GM12878 (cell line): ENCODE measurements around the gene MRPS18A. TPM values are rescaled to one million over a fixed set of nuclear protein-coding genes. Genes with fewer than 3 reads are reported as not detected.

Source experiments
- ATAC-seq: fragments of 200-7000 bp; cut with Tn5 transposase; 3 replicates; pipeline ENCODE4 v1.9.1; 2020; ENCODE audit warnings: mild to moderate bottlenecking, moderate library complexity
- BruUV-seq: library from RNA; stranded (reverse); fragments of 400-500 nt; replicated peaks from 2 replicates; lab custom pipeline; 2021; lab: Mats Ljungman, UMichigan
- CTCF ChIA-PET: fragments of 300-600 bp; sonication (Branson Sonifier 250); formaldehyde crosslinking; extraction: SDS; loops from one replicate; lab custom pipeline; 2021; ENCODE audit warnings: inconsistent platforms; lab: Yijun Ruan, JAX
- POLR2A ChIA-PET: fragments of 350-600 bp; formaldehyde crosslinking; extraction: SDS; loops from one replicate; lab custom pipeline; 2021; ENCODE audit warnings: inconsistent platforms; lab: Charles Lee
- RAD21 ChIA-PET: fragments of 300-600 bp; sonication (Branson Sonifier 250); formaldehyde crosslinking; loops from one replicate; lab custom pipeline; 2023; ENCODE audit warnings: antibody characterized with exemption; ENCODE audit not compliant: unreplicated experiment; lab: Charles Lee
- SMC1A ChIA-PET: fragments of 300-600 bp; sonication (Branson Sonifier 250); formaldehyde crosslinking; loops from one replicate; lab custom pipeline; 2023; ENCODE audit not compliant: unreplicated experiment, uncharacterized antibody; lab: Charles Lee
- DNase-seq: peaks from one replicate; pipeline ENCODE4 v3.0.0-alpha.2; 2011; ENCODE audit warnings: low read depth, low spot score
- FAIRE-seq: peaks from 3 replicates; lab custom pipeline; 2011; peaks lifted over from hg19 to GRCh38; lab: Jason Lieb, UNC
- H2AFZ ChIP-seq: 2 replicates; pipeline ENCODE4 v1.6.0; 2011; ENCODE audit warnings: low read depth, low read length, control low read depth; ENCODE audit not compliant: control insufficient read depth
- H3K27ac ChIP-seq: 2 replicates; pipeline ENCODE4 v1.5.1; 2011; ENCODE audit warnings: control low read depth; ENCODE audit not compliant: control insufficient read depth, insufficient read depth
- H3K27me3 ChIP-seq, 2 experiments: replicated peaks in 1 of 2; 2 replicates each; pipeline versions ENCODE4 v1.6.0 to v1.6.1; 2011; ENCODE audit warnings: low read length in 1 of 2; ENCODE audit not compliant: control insufficient read depth in 2 of 2, insufficient read depth in 2 of 2
- H3K36me3 ChIP-seq, 2 experiments: 2 replicates each; pipeline ENCODE4 v1.5.1; 2011; ENCODE audit warnings: low read length in 1 of 2; ENCODE audit not compliant: control insufficient read depth in 2 of 2, insufficient read depth in 2 of 2
- H3K4me1 ChIP-seq: 2 replicates; pipeline ENCODE4 v1.6.1; 2011; ENCODE audit warnings: mild to moderate bottlenecking, low read length, moderate library complexity, mixed read lengths; ENCODE audit not compliant: control insufficient read depth, insufficient read depth
- H3K4me2 ChIP-seq: 2 replicates; pipeline ENCODE4 v1.6.0; 2011; ENCODE audit warnings: control low read depth; ENCODE audit not compliant: control insufficient read depth, insufficient read depth
- H3K4me3 ChIP-seq: fragments of 200-600 bp; sonication (generic); 2 replicates; pipeline ENCODE4 v1.5.1; 2016
- H3K79me2 ChIP-seq: 2 replicates; pipeline ENCODE4 v1.6.0; 2011; ENCODE audit warnings: low read length; ENCODE audit not compliant: control insufficient read depth, insufficient read depth
- H3K9ac ChIP-seq: 2 replicates; pipeline ENCODE4 v1.8.0; 2011; ENCODE audit warnings: low read length, control low read depth, mixed read lengths; ENCODE audit not compliant: control insufficient read depth, insufficient read depth
- H3K9me3 ChIP-seq: replicated peaks from 3 replicates; pipeline ENCODE4 v1.5.1; 2011; ENCODE audit warnings: mild to moderate bottlenecking, low read length; ENCODE audit not compliant: control insufficient read depth, insufficient read depth
- H4K20me1 ChIP-seq: 2 replicates; pipeline ENCODE4 v1.6.0; 2011; ENCODE audit not compliant: control insufficient read depth, insufficient read depth
- NFIC ChIP-seq: IDR thresholded peaks from 2 replicates; pipeline ENCODE4 v1.6.1; 2012; ENCODE audit warnings: low read depth, mild to moderate bottlenecking, inconsistent platforms, low read length, moderate library complexity
- NFXL1 ChIP-seq: fragments of 450-650 bp; IDR thresholded peaks from 2 replicates; pipeline ENCODE4 v1.6.1; 2017; ENCODE audit warnings: antibody characterized with exemption, mild to moderate bottlenecking, borderline replicate concordance
- NR2F1 ChIP-seq: fragments of 450-650 bp; conservative IDR thresholded peaks from 2 replicates; pipeline ENCODE4 v1.6.1; 2017; ENCODE audit warnings: mild to moderate bottlenecking
- POLR2AphosphoS5 ChIP-seq: IDR thresholded peaks from 2 replicates; pipeline ENCODE4 v1.6.1; 2011; ENCODE audit warnings: mild to moderate bottlenecking, low read length, inconsistent platforms
- SMC3 ChIP-seq: IDR thresholded peaks from 2 replicates; pipeline ENCODE4 v1.6.1; 2011; ENCODE audit warnings: low read length, improper control_type of control experiment, borderline replicate concordance
- WRNIP1 ChIP-seq: IDR thresholded peaks from 2 replicates; pipeline ENCODE4 v1.6.1; 2011; ENCODE audit warnings: low read depth, low read length, improper control_type of control experiment, borderline replicate concordance
- ZNF217 ChIP-seq: fragments of 450-650 bp; IDR thresholded peaks from 2 replicates; pipeline ENCODE4 v1.6.1; 2017; ENCODE audit warnings: antibody characterized with exemption, mild to moderate bottlenecking
- WGBS: methylation state at CpG from one replicate; pipeline ENCODE4 v1.1.6; 2016; ENCODE audit warnings: low lambda C conversion rate; ENCODE audit not compliant: insufficient replicate concordance, insufficient coverage; ENCODE audit errors: missing lambda C conversion rate; 5-methylcytosine and 5-hydroxymethylcytosine counted together
- in situ Hi-C: fragments of 300-500 bp; cut with MboI; formaldehyde crosslinking; loops from 9 replicates; pipeline ENCODE4 v1.14.3; 2018; ENCODE audit warnings: mixed read lengths
- intact Hi-C: fragments of 100-400 bp; cut with micrococcal nuclease; formaldehyde crosslinking; loops from one replicate; pipeline ENCODE4 v1.14.2; 2022; ENCODE audit not compliant: unreplicated experiment
- polyA plus RNA-seq, 11 experiments: library from polyadenylated mRNA; depleted of rRNA in 4 of 11; unstranded in 6 of 11; stranded (reverse) in 5 of 11; fragments of >200 nt; fragmentation: Nextera tagmentation in 4 of 11; fragmentation: Illumina TruSeq in 1 of 11; extraction: Ambion mirVana in 4 of 11; extraction: Trizol in 1 of 11; gene quantifications; 1 replicate in 1 of 11; 2 replicates in 10 of 11; pipeline versions ENCODE4 v1.2.1 to v1.2.3, GENCODE V29; 2011 to 2016; ENCODE audit warnings: inconsistent platforms in 2 of 11, missing spikeins in 2 of 11, low read depth in 1 of 11
- total RNA-seq, 4 experiments: library from RNA; depleted of rRNA in 3 of 4; stranded (reverse); fragments of >200 nt in 3 of 4; fragmentation: Illumina TruSeq in 1 of 4; extraction: Trizol in 1 of 4; gene quantifications; 2 replicates each; pipeline versions ENCODE4 v1.2.1 to v1.2.3, GENCODE V29; 2013 to 2021
- TF ChIP-seq, protein P1 (sequence below): fragments of 450-650 bp; IDR thresholded peaks from 2 replicates; pipeline ENCODE4 v1.6.1; 2016; ENCODE audit warnings: mild to moderate bottlenecking
- TF ChIP-seq, protein P2 (sequence below): fragments of 450-650 bp; formaldehyde crosslinking; IDR thresholded peaks from 2 replicates; pipeline ENCODE4 v1.4.0; 2022; ENCODE audit warnings: mild to moderate bottlenecking, moderate library complexity
- TF ChIP-seq, protein P3 (sequence below): fragments of 450-650 bp; IDR thresholded peaks from 2 replicates; pipeline ENCODE4 v1.6.1; 2016; ENCODE audit warnings: mild to moderate bottlenecking

Gene MRPS18A
- total and polyA plus RNA-seq, 10 of the 15 experiments (the other 5 are each of a cell fraction or from before 2014, with no cell fraction given), result 66.3 to 158 (median 98.7) TPM

DNA sequence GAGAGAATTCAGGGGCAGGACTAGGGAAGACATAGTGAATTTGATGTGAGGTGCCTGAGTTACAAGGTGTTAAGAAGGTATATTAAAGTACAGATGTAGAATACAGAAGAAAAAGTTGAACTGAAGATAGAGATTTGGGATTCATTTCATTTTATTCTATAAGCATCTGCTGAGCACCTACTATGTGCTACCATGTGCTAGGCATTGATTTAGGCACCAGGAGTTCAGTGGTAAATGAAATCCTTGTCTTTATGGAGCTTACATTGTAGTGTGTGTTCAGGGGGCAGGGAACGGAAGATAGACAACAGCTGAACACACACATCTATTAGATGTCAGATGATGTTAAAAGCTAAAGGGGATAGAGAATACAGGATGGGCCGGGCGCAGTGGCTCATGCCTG is 40.0 kb downstream of the MRPS18A start:
- ChIA-PET CTCF (interaction anchor here (2.2 kb wide), 1 partner anchor 19 kb away, joined by 9 read pairs; no protein-coding TSS in a partner anchor), RAD21 (no interaction called here), SMC1A (interaction anchor here (0.7 kb wide), 1 partner anchor 11 kb away, joined by 3 read pairs; no protein-coding TSS in a partner anchor), POLR2A (interaction anchor here (1.1 to 1.4 kb wide), 3 partner anchors 10 to 41 kb away, joined by 3 to 4 read pairs (median 3); no protein-coding TSS in a partner anchor)
- no TSS peak for BruUV-seq
- Histone ChIP-seq H3K79me2 (no peaks in the 10 kb centered on the region), H2AFZ (no peak overlapping the region), H4K20me1 (no peaks in the 10 kb centered on the region), H3K27ac (no peak overlapping the region), H3K9ac (no peak overlapping the region), H3K9me3 (no peaks in the 10 kb centered on the region), H3K27me3 (no peaks in the 10 kb centered on the region), H3K4me3 (no peak overlapping the region), H3K4me1 (no peaks in the 10 kb centered on the region), H3K4me2 (no peak overlapping the region), H3K36me3 (no peaks in the 10 kb centered on the region)
- in situ Hi-C loops, result no loop called here
- no peak for TF ChIP-seq SMC3
- TF ChIP-seq, protein P1, sequence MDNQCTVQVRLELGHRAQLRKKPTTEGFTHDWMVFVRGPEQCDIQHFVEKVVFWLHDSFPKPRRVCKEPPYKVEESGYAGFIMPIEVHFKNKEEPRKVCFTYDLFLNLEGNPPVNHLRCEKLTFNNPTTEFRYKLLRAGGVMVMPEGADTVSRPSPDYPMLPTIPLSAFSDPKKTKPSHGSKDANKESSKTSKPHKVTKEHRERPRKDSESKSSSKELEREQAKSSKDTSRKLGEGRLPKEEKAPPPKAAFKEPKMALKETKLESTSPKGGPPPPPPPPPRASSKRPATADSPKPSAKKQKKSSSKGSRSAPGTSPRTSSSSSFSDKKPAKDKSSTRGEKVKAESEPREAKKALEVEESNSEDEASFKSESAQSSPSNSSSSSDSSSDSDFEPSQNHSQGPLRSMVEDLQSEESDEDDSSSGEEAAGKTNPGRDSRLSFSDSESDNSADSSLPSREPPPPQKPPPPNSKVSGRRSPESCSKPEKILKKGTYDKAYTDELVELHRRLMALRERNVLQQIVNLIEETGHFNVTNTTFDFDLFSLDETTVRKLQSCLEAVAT, result no peak
- TF ChIP-seq POLR2AphosphoS5, result no peak
- no peak for TF ChIP-seq NFIC
- no peak for TF ChIP-seq ZNF217
- TF ChIP-seq, protein P2, sequence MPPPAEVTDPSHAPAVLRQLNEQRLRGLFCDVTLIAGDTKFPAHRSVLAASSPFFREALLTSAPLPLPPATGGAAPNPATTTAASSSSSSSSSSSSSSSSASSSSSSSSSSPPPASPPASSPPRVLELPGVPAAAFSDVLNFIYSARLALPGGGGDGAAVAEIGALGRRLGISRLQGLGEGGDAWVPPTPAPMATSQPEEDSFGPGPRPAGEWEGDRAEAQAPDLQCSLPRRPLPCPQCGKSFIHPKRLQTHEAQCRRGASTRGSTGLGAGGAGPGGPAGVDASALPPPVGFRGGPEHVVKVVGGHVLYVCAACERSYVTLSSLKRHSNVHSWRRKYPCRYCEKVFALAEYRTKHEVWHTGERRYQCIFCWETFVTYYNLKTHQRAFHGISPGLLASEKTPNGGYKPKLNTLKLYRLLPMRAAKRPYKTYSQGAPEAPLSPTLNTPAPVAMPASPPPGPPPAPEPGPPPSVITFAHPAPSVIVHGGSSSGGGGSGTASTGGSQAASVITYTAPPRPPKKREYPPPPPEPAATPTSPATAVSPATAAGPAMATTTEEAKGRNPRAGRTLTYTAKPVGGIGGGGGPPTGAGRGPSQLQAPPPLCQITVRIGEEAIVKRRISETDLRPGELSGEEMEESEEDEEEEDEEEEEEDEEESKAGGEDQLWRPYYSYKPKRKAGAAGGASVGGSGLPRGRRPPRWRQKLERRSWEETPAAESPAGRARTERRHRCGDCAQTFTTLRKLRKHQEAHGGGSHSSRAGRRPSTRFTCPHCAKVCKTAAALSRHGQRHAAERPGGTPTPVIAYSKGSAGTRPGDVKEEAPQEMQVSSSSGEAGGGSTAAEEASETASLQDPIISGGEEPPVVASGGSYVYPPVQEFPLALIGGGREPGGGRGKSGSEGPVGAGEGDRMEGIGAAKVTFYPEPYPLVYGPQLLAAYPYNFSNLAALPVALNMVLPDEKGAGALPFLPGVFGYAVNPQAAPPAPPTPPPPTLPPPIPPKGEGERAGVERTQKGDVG (CRISPR knock-in tag), result no peak
- no peak for TF ChIP-seq WRNIP1
- no peak for TF ChIP-seq NFXL1
- TF ChIP-seq NR2F1, result no peak
- TF ChIP-seq, protein P3, sequence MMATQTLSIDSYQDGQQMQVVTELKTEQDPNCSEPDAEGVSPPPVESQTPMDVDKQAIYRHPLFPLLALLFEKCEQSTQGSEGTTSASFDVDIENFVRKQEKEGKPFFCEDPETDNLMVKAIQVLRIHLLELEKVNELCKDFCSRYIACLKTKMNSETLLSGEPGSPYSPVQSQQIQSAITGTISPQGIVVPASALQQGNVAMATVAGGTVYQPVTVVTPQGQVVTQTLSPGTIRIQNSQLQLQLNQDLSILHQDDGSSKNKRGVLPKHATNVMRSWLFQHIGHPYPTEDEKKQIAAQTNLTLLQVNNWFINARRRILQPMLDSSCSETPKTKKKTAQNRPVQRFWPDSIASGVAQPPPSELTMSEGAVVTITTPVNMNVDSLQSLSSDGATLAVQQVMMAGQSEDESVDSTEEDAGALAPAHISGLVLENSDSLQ, result no peak
- DNase-seq (no peak), FAIRE-seq (no peak), ATAC-seq (no peak)
- 93% methylated on average over 3 of the region's 3 CpGs for WGBS
- intact Hi-C loops, result no loop called here
